ENCODE data around the gene COG7. TPM values are rescaled to one million over a fixed set of nuclear protein-coding genes. Genes with fewer than 3 reads are reported as not detected.

COG7 gene
- total RNA-seq, 4 donors from 2014 or later: 21.6 to 35.7 (median 24.8) TPM

DNA sequence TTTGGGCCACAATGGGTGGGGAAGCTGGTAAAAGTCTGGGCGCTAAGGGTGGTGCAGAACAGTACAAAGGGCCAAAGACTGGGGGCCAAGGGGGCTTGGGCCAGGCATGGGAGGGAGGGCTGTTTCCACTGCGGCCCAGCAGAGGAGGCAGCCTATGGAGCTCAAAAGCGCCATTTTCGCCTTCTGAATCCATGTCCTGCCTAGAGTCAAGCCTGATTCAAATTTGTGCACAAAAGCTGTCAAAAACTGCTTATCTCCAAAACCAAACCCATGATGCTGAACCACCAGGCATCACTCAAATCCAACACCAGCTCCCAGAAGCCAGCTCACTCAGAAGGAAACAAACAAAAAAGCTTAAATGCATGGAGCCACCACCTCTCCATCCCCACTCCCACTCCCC is 16.0 kb downstream of the COG7 start:
- Histone ChIP-seq H3K4me3 (no peak overlapping the region), H3K27ac (no peak overlapping the region), H3K27me3 (no peaks in the 10 kb centered on the region), H3K36me3 (peaks cover 0 to 68% (median 3%) of the 10 kb centered on the region in 3 donors), H3K4me1 (peaks cover 0 to 17% (median 0%) of the 10 kb centered on the region in 4 donors), H3K9me3 (no peaks in the 10 kb centered on the region)
- TF ChIP-seq EP300 (IDR thresholded peaks at IDR 0.05) (no peak), POLR2A (IDR thresholded peaks at IDR 0.05) (no peak)
- DNase-seq (ENCODE audit: low spot score in 2 of 2): no peak
- 85 to 90% methylated on average over 4 of the region's 4 CpGs for WGBS, 2 donors

DNA sequence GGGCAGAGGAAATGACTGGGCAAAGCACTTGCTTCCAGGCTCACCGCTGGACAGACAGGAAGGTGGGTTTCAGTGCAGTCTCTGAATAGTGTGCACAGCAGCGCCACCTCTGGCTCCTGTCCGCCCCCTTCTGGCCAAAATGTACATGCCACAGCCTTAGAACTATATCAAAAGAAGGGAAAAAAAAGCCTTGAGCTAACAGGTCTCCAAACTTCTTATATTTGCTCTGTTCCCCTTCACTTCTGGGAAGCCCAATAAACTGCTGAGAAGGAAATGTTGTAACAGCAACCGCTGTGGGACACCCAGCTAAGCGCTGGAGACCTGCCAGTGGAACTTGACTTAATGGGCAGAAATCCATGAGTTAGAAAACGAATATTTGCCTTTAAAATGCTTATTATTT is 17.5 kb downstream of the COG7 start:
- WGBS, 2 donors: 52 to 60% methylated on average over 6 of the region's 6 CpGs
- Histone ChIP-seq H3K27ac (no peak overlapping the region), H3K9me3 (no peaks in the 10 kb centered on the region), H3K36me3 (peaks cover 0 to 68% (median 3%) of the 10 kb centered on the region in 3 donors), H3K27me3 (no peaks in the 10 kb centered on the region), H3K4me3 (no peak overlapping the region), H3K4me1 (peaks cover 0 to 17% (median 0%) of the 10 kb centered on the region in 4 donors)
- peak; percentile 28 to 46 for DNase-seq (ENCODE audit: low spot score in 2 of 2)
- no peak for TF ChIP-seq EP300 (IDR thresholded peaks at IDR 0.05)
- TF ChIP-seq POLR2A (IDR thresholded peaks at IDR 0.05): no peak
- peak; percentile 42 to 76 (median 55) for TF ChIP-seq CTCF (IDR thresholded peaks at IDR 0.05)

GRCh38 chr16:23434380-23434779 is 18.6 kb downstream of the COG7 start:
- TF ChIP-seq POLR2A (IDR thresholded peaks at IDR 0.05): no peak
- peak; percentile 69 to 78 (median 77) for TF ChIP-seq CTCF (IDR thresholded peaks at IDR 0.05)
- DNase-seq (ENCODE audit: low spot score in 2 of 2): no peak
- peaks cover 0 to 69% (median 3%) of the 10 kb centered on the region in 3 donors for H3K36me3 ChIP-seq

DNA sequence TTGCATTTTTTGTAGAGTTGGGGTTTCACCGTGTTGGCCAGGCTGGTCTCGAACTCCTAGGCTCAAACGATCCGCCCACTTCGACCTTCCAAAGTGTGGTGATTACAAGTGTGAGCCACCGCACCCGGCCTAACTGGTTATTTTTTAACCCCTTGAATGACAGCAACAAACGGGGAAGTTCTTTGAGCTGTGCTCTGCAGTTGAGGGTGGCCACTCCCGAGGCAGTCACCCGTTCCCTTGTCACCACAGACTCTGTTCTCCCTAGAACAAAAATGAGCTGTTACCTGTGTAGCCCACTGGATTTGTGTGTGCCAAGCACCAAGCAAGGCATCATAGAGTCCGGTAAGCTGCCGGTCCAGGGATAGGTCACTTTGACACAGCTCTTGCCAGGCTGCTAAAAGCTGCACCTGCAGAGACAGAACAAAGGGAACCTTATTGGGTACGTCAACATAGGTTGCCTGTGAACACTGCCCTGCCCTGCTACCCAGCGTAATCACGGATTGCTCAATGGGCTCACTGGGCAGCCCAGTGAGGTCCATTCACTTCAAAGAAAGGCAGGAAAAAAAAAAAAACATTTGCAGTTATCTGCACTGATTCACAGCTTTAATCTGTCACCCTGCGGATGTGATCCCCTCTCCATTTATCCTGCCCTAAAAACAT is 19.6 kb downstream of the COG7 start:
- Histone ChIP-seq H3K27me3 (no peaks in the 10 kb centered on the region), H3K27ac (no peak overlapping the region), H3K4me1 (peaks cover 0 to 17% (median 0%) of the 10 kb centered on the region in 4 donors), H3K4me3 (no peak overlapping the region), H3K9me3 (no peaks in the 10 kb centered on the region), H3K36me3 (peaks cover 0 to 70% (median 3%) of the 10 kb centered on the region in 3 donors)
- 82 to 84% methylated on average over 16 of the region's 16 CpGs for WGBS, 2 donors
- TF ChIP-seq POLR2A (IDR thresholded peaks at IDR 0.05): no peak
- TF ChIP-seq EP300 (IDR thresholded peaks at IDR 0.05): no peak
- no peak for TF ChIP-seq CTCF (IDR thresholded peaks at IDR 0.05)
- DNase-seq (ENCODE audit: low spot score in 2 of 2): no peak

More at GRCh38 chr16:23434380-23434779, 18.6 kb downstream of the COG7 start:
- H3K27ac ChIP-seq: no peak overlapping the region
- H3K9me3 ChIP-seq: no peaks in the 10 kb centered on the region
- no peak overlapping the region for H3K4me3 ChIP-seq
- H3K4me1 ChIP-seq: peaks cover 0 to 17% (median 0%) of the 10 kb centered on the region in 4 donors
- H3K27me3 ChIP-seq: no peaks in the 10 kb centered on the region
- 25 to 30% methylated on average over 6 of the region's 6 CpGs for WGBS, 2 donors

DNA sequence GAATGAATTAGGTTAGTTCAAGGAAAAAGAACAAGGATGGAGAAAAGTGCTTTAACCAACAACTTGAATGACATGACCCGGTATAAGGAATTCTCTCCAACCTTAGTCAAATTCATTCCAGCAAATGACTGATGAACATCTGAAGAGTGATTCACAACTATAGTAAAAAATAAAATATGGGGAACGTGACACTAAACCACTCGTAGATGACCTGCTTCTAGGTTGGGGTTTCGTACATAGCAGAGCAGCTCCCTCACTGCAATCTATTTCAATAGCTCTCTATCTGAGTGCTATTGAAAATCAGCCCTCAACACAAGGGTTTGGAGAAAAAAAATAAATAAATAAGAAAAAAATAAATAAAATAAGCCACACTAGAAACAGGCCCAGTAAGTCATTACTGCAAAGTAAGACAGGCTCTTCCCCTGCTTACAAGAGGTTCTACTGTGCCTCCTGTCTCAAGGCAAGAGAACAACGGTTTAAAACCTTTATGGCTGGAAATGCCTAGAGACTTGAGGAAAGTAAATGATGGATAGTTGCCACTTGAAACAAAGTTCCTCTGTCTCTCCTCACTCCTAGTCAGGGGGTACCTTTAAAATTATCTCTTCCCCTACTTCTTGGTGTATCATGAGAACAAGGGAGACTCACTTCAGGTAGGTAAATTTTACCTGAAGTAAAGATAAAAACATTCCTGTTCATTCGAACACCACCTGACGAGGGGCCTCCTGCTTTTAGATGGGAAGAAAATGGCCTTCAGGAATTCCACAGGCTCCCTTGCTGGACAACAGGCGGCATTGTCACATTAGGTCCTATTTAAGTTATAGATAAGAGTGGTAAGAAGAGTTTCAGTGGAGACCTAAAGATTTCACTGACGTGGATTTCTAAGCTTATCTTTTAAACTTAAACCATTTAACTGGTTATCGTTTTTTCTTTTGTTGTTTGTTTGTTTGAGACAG is 20.5 kb downstream of the COG7 start:
- H3K4me3 ChIP-seq: no peak overlapping the region
- no peaks in the 10 kb centered on the region for H3K9me3 ChIP-seq
- peaks cover 0 to 66% (median 0%) of the 10 kb centered on the region in 3 donors for H3K36me3 ChIP-seq
- DNase-seq (ENCODE audit: low spot score in 2 of 2): no peak
- 84 to 89% methylated on average over 10 of the region's 10 CpGs for WGBS, 2 donors
- no peak overlapping the region for H3K27ac ChIP-seq
- H3K27me3 ChIP-seq: no peaks in the 10 kb centered on the region
- TF ChIP-seq CTCF (IDR thresholded peaks at IDR 0.05) (peak in 1 of 5 experiments; percentile 16), POLR2A (IDR thresholded peaks at IDR 0.05) (no peak)
- H3K4me1 ChIP-seq: peaks cover 0 to 17% (median 0%) of the 10 kb centered on the region in 4 donors
